HEK293 (cell line): ENCODE measurements around the gene SEC11C.

Experiments used
- BCL6B ChIP-seq: fragments of 450-650 bp; formaldehyde crosslinking; IDR thresholded peaks from 2 replicates; pipeline ENCODE4 v1.5.1; 2017; ENCODE audit warnings: missing biosample characterization, missing genetic modification characterization
- CTCF ChIP-seq: fragments of 450-650 bp; formaldehyde crosslinking; IDR thresholded peaks from 2 replicates; pipeline ENCODE4 v1.5.1; 2016; ENCODE audit warnings: missing biosample characterization, missing genetic modification characterization
- SP2 ChIP-seq: fragments of 450-650 bp; formaldehyde crosslinking; IDR thresholded peaks from 2 replicates; pipeline ENCODE4 v1.5.1; 2016; ENCODE audit warnings: missing biosample characterization, missing genetic modification characterization
- TCF7L2 ChIP-seq: IDR thresholded peaks from 2 replicates; pipeline ENCODE4 v1.6.1; 2011; ENCODE audit warnings: low read depth, mild to moderate bottlenecking, inconsistent platforms, low read length, moderate library complexity, borderline replicate concordance
- ZBTB20 ChIP-seq: fragments of 450-650 bp; formaldehyde crosslinking; IDR thresholded peaks from 2 replicates; pipeline ENCODE4 v1.5.1; 2016; ENCODE audit warnings: missing biosample characterization, missing genetic modification characterization
- ZNF174 ChIP-seq: fragments of 450-650 bp; formaldehyde crosslinking; IDR thresholded peaks from 2 replicates; pipeline ENCODE4 v1.5.0; 2017; ENCODE audit warnings: missing biosample characterization, mild to moderate bottlenecking, missing genetic modification characterization
- ZNF302 ChIP-seq: fragments of 450-650 bp; formaldehyde crosslinking; IDR thresholded peaks from 2 replicates; pipeline ENCODE4 v1.5.1; 2016; ENCODE audit warnings: missing biosample characterization, missing genetic modification characterization, low read depth
- ZNF426 ChIP-seq: fragments of 450-650 bp; formaldehyde crosslinking; IDR thresholded peaks from 2 replicates; pipeline ENCODE4 v1.5.1; 2017; ENCODE audit warnings: missing biosample characterization, missing genetic modification characterization, mild to moderate bottlenecking, inconsistent platforms, moderate library complexity
- ZNF558 ChIP-seq: fragments of 450-650 bp; formaldehyde crosslinking; IDR thresholded peaks from 2 replicates; pipeline ENCODE4 v1.5.1; 2016; ENCODE audit warnings: missing biosample characterization, missing genetic modification characterization
- TF ChIP-seq, protein P1 (sequence below): fragments of 450-650 bp; formaldehyde crosslinking; IDR thresholded peaks from 2 replicates; pipeline ENCODE4 v1.5.1; 2016; ENCODE audit warnings: missing biosample characterization, missing genetic modification characterization
- TF ChIP-seq, protein P2 (sequence below): fragments of 450-650 bp; formaldehyde crosslinking; IDR thresholded peaks from 2 replicates; pipeline ENCODE4 v1.5.1; 2016; ENCODE audit warnings: missing biosample characterization, missing genetic modification characterization, low read depth

DNA sequence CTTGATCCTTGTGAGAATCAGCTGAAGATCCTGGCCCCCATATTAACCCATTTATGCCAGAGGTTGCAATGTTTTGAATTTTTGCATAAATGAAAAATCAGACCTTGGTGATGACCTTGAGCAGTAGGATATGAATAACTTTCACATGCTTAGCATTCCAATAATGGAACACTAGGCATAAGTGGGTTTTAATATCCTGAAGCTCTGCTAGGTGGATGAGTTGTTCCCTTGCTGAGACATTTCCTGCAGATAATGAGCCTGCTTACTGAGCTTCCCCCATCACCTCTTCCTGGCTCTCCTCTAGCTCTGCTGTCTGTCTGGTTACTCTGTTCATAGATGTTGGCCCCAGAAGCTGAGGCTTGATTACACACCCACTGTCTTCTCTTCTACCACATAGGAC lies 25.5 kb upstream of the SEC11C start:
- no peak for TF ChIP-seq CTCF (tag by site-specific recombination)
- TF ChIP-seq, protein P1, sequence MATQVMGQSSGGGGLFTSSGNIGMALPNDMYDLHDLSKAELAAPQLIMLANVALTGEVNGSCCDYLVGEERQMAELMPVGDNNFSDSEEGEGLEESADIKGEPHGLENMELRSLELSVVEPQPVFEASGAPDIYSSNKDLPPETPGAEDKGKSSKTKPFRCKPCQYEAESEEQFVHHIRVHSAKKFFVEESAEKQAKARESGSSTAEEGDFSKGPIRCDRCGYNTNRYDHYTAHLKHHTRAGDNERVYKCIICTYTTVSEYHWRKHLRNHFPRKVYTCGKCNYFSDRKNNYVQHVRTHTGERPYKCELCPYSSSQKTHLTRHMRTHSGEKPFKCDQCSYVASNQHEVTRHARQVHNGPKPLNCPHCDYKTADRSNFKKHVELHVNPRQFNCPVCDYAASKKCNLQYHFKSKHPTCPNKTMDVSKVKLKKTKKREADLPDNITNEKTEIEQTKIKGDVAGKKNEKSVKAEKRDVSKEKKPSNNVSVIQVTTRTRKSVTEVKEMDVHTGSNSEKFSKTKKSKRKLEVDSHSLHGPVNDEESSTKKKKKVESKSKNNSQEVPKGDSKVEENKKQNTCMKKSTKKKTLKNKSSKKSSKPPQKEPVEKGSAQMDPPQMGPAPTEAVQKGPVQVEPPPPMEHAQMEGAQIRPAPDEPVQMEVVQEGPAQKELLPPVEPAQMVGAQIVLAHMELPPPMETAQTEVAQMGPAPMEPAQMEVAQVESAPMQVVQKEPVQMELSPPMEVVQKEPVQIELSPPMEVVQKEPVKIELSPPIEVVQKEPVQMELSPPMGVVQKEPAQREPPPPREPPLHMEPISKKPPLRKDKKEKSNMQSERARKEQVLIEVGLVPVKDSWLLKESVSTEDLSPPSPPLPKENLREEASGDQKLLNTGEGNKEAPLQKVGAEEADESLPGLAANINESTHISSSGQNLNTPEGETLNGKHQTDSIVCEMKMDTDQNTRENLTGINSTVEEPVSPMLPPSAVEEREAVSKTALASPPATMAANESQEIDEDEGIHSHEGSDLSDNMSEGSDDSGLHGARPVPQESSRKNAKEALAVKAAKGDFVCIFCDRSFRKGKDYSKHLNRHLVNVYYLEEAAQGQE = no peak
- no peak for TF ChIP-seq SP2 (tag by site-specific recombination)
- no peak for TF ChIP-seq ZBTB20
- no peak for TF ChIP-seq ZNF558 (tag by site-specific recombination)
- TF ChIP-seq TCF7L2 = no peak
- TF ChIP-seq ZNF302 (tag by site-specific recombination) = no peak
- TF ChIP-seq, protein P2, sequence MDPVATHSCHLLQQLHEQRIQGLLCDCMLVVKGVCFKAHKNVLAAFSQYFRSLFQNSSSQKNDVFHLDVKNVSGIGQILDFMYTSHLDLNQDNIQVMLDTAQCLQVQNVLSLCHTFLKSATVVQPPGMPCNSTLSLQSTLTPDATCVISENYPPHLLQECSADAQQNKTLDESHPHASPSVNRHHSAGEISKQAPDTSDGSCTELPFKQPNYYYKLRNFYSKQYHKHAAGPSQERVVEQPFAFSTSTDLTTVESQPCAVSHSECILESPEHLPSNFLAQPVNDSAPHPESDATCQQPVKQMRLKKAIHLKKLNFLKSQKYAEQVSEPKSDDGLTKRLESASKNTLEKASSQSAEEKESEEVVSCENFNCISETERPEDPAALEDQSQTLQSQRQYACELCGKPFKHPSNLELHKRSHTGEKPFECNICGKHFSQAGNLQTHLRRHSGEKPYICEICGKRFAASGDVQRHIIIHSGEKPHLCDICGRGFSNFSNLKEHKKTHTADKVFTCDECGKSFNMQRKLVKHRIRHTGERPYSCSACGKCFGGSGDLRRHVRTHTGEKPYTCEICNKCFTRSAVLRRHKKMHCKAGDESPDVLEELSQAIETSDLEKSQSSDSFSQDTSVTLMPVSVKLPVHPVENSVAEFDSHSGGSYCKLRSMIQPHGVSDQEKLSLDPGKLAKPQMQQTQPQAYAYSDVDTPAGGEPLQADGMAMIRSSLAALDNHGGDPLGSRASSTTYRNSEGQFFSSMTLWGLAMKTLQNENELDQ (tag by site-specific recombination) = no peak
- TF ChIP-seq ZNF426 (tag by site-specific recombination) = no peak
- TF ChIP-seq ZNF174 (tag by site-specific recombination) = no peak
- TF ChIP-seq BCL6B (tag by site-specific recombination) = no peak
